ENCODE measurements around the gene PPM1A.

GRCh38 chr14:60199321-60199720 is 49.7 kb upstream of the PPM1A start:
- TF ChIP-seq, protein P1, sequence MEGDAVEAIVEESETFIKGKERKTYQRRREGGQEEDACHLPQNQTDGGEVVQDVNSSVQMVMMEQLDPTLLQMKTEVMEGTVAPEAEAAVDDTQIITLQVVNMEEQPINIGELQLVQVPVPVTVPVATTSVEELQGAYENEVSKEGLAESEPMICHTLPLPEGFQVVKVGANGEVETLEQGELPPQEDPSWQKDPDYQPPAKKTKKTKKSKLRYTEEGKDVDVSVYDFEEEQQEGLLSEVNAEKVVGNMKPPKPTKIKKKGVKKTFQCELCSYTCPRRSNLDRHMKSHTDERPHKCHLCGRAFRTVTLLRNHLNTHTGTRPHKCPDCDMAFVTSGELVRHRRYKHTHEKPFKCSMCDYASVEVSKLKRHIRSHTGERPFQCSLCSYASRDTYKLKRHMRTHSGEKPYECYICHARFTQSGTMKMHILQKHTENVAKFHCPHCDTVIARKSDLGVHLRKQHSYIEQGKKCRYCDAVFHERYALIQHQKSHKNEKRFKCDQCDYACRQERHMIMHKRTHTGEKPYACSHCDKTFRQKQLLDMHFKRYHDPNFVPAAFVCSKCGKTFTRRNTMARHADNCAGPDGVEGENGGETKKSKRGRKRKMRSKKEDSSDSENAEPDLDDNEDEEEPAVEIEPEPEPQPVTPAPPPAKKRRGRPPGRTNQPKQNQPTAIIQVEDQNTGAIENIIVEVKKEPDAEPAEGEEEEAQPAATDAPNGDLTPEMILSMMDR (conservative IDR thresholded peaks at IDR 0.05; ENCODE audit: low read depth, low read length): no peak
- TF ChIP-seq EZH2 (IDR thresholded peaks at IDR 0.05; ENCODE audit: borderline replicate concordance, low read depth, low read length, poor library complexity, severe bottlenecking): no peak

Data from A673 (cell line).